HG02973 (cell line): ENCODE results near the gene DIO2.

Experiments
- ATAC-seq: cut with Tn5 transposase; IDR thresholded peaks from one replicate; pipeline ENCODE4 v1.9.1; 2021; ENCODE audit warnings: moderate library complexity; ENCODE audit not compliant: unreplicated experiment

DIO2 gene

DNA sequence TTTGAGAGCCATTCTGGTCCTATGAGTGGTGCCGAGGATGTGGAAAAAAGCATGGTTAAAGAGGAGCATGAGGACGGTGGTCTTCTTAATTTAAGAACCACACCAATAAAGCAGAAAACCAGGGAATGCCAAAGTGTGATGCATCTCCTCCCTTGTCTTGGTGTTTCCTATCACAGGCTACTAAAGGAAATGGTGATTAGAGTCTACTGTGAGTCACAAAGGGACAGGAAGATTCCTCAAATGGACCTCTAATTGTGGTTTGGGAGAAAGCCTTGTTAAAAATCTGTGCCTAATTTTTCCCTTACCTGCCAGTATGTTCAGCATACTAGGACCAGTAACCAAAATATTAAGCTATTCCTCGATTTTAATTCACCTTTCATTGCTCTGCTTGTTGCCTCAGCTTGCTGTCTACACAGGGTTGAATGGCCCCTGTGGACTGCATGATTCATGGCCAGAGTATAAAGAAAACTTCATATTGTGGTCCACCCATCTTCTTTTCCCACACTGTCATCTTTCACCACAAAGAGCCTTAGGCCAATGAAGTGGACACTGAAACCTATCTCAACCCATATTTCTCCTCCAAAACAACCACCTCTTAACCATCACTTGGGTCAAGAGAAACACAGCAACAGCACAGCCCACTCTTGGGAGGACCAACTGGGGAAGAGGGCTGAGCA is 38.8 kb downstream of the DIO2 start:
- no peak for ATAC-seq

DNA sequence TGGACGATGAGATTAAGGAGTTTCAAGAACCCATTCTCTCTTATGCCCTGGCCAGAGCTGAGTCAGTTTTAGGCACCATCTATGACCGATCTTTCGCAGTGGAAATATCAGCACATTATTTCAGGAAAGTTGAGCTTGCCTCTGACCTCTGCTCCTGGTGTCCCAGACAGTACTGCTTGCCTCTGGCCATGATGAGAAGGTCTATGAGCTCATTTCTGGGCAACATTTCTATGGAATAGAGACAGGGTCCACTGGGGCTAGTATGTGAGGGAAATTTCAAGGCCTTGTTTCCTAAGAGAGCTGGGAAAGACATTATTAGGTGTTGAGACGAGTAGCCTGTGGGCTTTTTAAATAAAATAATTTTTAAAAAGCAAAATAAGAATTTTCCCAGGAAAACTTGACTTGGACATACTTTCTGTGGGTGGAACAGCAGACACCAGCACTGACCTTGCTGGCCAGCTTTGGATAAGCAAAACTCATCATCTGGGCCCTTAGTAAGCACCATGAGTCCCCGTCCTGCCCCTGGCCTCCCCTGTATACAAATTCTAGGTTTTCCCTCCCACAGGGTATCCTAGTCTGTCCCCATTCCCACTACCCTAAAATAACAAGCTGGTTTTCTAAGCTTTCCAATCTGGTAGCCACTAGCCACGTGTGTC is 43.4 kb downstream of the DIO2 start:
- no peak for ATAC-seq

DNA sequence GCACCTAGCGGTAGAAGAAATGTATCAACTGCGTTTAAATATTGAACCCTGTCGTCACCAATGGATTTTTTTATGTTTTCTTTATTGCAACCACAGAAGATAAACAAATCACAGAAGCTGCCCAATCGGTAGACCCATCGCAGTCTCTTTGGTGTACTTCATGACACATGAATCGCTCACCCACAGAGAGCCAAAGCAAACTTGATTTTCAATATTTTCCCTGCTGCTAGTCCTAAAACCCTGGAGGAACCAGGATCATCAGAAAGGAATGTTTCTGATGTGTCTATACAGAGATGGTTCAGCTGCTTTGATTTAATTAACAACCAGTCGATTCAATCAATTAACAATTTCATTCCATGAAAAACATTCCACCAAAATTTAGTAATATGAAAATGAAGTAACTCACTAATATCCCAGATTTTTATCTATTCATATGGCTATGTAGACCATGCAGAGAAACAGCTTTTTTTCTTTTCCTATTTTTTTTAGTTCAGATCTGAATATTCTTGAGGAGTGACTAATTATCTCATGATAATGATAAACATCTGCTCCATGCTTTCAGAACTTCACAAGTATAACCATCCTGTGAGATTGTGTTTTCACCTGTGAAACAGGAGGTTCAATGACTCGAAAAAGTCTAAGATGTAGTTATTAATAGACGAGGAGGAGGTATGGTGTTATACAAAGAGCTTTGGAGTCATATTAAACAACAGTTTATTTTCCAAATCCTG is 46.1 kb downstream of the DIO2 start:
- ATAC-seq = no peak

DNA sequence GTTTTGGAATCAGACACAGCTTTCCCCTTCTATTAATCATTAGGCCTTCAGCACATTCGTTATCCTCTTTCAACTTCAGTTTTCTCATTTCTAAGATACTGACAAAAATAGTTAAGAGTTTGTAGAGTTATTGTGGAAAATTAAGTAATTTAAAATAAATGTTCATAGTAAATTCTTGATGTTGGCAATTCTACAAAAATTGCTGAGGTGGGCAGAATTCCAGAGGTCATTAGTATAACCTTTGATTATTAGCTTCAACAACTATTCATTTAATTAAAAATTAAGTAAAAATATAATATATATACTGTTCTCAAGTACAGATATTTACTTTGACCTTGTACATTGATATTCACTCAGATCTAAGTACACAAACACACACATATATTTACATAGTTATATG is 58.5 kb downstream of the DIO2 start:
- no peak for ATAC-seq

DNA sequence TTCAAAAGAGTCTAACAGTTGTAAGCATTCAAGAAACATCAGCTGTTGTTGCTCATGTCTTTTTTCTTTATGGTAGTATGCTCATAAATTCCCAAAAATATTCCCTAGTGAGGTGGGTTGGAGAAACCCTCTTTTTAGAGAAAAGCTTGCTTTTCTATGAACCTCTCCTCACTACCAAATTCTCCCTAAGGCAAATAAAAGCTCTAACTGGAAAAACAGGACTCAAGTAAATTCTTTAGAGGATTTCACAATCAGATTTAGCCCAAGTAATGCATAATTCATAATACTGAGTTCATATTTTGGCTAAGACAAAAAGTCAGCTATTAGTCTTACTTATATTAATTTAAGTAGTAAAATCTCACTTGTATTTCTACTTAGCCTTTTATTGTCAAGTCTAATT is 59.1 kb downstream of the DIO2 start:
- ATAC-seq = no peak

DNA sequence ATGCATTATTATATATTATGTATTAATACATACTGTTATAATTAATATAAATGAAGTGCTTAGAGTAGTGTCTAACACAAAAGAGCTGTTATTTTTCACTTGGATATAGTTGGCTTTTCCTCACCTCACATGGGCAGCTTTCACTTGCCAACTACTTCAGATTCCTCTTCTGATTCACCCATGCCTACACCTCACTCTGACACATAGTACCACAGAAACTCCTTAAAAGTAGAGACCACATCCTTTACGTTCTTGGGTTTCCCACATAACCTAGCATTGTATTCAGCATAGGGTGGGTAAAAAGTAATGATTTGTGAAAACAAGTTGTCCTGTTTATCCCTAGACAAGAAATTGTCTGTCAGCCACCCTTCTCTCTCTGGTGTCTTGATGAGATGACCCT is 61.0 kb downstream of the DIO2 start:
- no peak for ATAC-seq
